ENCODE results near the gene CFAP52.
"Not testable (repeated sequence)": the region's sequence is repeated elsewhere in the genome, so short reads cannot be mapped to it uniquely, and the experiment has no call there.

CFAP52 gene

DNA sequence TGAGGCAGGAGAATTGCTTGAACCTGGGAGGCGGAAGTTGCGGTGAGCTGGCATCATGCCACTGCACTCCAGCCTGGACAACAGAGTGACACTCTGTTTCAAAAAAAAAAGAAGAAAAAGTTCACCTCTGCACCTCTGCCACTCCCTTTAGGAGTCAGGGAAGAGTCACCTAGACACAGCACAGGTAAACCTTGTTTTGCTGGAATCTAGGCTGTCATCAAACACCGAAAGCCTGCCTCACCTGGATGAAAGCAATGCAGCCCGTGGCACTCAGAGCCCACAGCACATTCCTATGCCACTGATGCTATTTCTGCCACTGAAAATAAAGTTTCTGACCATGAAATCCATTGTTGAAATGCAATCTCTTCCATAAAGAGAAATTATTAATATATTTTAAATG lies 22.2 kb downstream of the CFAP52 start:
- Mint-ChIP-seq H3K4me3 (no peak overlapping the region), H3K4me1 (ENCODE audit: low read depth) (no peaks in the 10 kb centered on the region), H3K36me3 (ENCODE audit: low read depth) (no peaks in the 10 kb centered on the region), H3K9me3 (no peaks in the 10 kb centered on the region), H3K27ac (no peak overlapping the region), H3K27me3 (ENCODE audit: low read depth) (no peaks in the 10 kb centered on the region)
- DNase-seq (ENCODE audit: low spot score) = no peak

DNA sequence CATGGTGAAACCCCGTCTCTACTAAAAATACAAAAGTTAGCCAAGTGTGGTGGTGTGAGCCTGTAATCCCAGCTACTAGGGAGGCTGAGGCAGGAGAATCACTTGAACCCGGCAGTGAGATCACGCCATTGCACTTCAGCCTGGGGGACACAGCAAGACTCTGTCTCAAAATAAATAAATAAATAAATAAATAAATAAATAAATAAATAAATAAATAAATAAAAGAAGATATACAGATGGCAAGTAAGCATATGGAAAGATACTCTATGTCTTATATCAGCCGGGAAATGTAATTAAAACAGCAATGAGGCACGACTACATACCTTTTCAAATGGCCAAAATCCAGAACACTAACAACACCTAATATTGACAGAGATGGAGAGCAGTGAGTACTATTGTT lies 28.1 kb downstream of the CFAP52 start:
- H3K4me3 Mint-ChIP-seq; H3K36me3 Mint-ChIP-seq (ENCODE audit: low read depth); H3K9me3 Mint-ChIP-seq; DNase-seq (ENCODE audit: low spot score); H3K27me3 Mint-ChIP-seq (ENCODE audit: low read depth); H3K27ac Mint-ChIP-seq; H3K4me1 Mint-ChIP-seq (ENCODE audit: low read depth): not testable (repeated sequence)

- no peak for DNase-seq (ENCODE audit: low spot score)
- no peak overlapping the region for H3K27ac Mint-ChIP-seq
- no peak overlapping the region for H3K4me3 Mint-ChIP-seq
- no peaks in the 10 kb centered on the region for H3K36me3 Mint-ChIP-seq (ENCODE audit: low read depth)
- H3K27me3 Mint-ChIP-seq (ENCODE audit: low read depth) = peaks cover 2% of the 10 kb centered on the region
- H3K9me3 Mint-ChIP-seq = no peaks in the 10 kb centered on the region
- H3K4me1 Mint-ChIP-seq (ENCODE audit: low read depth) = no peaks in the 10 kb centered on the region
These were observed 30.0 kb downstream of the CFAP52 start for GRCh38 chr17:9606453-9606852.

DNA sequence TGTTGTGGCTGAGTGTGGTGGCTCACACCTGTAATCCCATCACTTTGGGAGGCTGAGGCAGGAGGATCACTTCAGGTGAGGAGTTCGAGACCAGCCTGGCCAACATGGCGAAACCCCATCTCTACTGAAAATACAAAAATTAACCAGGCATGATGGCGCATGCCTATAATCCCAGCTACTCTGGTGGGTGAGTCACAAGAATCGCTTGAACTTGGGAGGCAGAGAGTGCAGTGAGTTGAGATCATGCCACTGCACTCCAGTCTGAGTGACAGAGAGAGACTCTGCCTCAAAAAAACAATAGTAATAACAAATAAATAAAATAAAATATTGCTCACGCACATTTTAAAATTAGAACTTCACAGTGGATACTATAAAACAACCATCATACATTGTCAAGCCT lies 30.6 kb downstream of the CFAP52 start:
- H3K27me3 Mint-ChIP-seq (ENCODE audit: low read depth); H3K27ac Mint-ChIP-seq; DNase-seq (ENCODE audit: low spot score): not testable (repeated sequence)

DNA sequence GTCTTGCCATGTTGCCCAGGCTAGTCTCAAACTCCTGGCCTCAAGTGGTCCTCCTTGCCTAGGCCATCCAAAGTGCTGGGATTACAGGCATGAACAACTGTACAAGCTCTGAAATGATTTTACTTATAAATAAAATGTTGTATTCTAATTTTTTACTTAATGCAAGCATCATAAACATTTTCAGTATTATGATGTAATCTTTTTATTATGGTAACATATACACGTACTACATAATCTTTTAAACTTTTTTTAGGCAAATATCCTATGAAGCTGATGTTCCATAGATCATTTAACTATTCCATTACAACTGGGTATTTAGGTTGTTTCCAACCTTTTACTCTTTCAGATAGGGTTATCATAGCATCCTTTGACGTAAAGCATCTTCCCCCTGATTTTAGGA lies 35.1 kb downstream of the CFAP52 start:
- Mint-ChIP-seq H3K27ac (no peak overlapping the region), H3K4me1 (ENCODE audit: low read depth) (no peaks in the 10 kb centered on the region), H3K36me3 (ENCODE audit: low read depth) (no peaks in the 10 kb centered on the region), H3K4me3 (no peak overlapping the region), H3K9me3 (no peaks in the 10 kb centered on the region), H3K27me3 (ENCODE audit: low read depth) (peaks cover 5% of the 10 kb centered on the region)
- no peak for DNase-seq (ENCODE audit: low spot score)

More for the DNA sequence above, 30.6 kb downstream of the CFAP52 start:
- not testable (repeated sequence) for H3K4me1 Mint-ChIP-seq (ENCODE audit: low read depth); H3K9me3 Mint-ChIP-seq; H3K36me3 Mint-ChIP-seq (ENCODE audit: low read depth); H3K4me3 Mint-ChIP-seq

- Mint-ChIP-seq H3K4me1 (ENCODE audit: low read depth) (no peaks in the 10 kb centered on the region), H3K36me3 (ENCODE audit: low read depth) (no peaks in the 10 kb centered on the region), H3K9me3 (no peaks in the 10 kb centered on the region), H3K27me3 (ENCODE audit: low read depth) (peaks cover 5% of the 10 kb centered on the region), H3K4me3 (no peak overlapping the region), H3K27ac (no peak overlapping the region)
- no peak for DNase-seq (ENCODE audit: low spot score)
These were observed 35.6 kb downstream of the CFAP52 start for GRCh38 chr17:9612006-9612405.

DNA sequence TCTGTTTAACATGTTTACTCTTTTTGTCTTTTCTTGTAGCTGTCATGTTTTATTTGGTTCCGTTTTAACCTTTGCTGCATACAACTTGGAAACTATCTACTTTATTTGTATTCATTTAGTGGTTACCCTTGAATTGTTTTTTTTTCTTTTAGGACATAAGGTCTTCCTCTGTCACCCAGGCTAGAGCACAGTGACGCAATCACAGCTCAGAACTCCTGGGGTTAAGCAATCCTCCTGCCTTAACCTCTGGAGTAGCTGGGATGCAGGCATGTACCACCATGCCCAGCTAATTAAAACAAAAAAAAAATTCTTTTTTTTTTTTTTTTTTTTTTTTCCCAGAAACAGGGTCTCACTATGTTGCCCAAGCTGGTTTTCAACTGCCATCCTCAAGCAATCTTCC lies 39.0 kb downstream of the CFAP52 start:
- Mint-ChIP-seq H3K27ac (no peak overlapping the region), H3K27me3 (ENCODE audit: low read depth) (peaks cover 3% of the 10 kb centered on the region), H3K9me3 (no peaks in the 10 kb centered on the region), H3K4me3 (no peak overlapping the region), H3K4me1 (ENCODE audit: low read depth) (no peaks in the 10 kb centered on the region), H3K36me3 (ENCODE audit: low read depth) (no peaks in the 10 kb centered on the region)
- DNase-seq (ENCODE audit: low spot score) = no peak

DNA sequence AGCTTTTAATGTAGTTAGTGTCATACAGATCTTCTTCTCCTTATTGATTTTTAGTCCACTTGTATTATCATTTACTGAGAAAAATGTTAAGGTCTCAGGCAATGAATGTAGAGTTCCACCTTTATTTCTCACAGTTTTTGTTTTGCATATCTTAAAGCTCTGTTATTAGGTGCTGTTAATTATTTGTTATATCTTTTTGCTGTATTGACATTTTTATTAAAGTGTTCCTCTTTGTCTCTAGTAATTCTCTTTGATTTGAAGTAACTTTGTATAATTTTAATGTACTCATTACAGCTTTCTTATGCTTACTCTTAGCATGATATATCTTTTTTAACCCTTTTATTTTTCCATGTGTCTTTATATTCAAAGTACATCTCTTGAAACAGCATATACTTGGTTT lies 46.5 kb downstream of the CFAP52 start:
- H3K27me3 Mint-ChIP-seq (ENCODE audit: low read depth) = no peaks in the 10 kb centered on the region
- H3K4me1 Mint-ChIP-seq (ENCODE audit: low read depth) = no peaks in the 10 kb centered on the region
- no peaks in the 10 kb centered on the region for H3K36me3 Mint-ChIP-seq (ENCODE audit: low read depth)
- peaks cover 14% of the 10 kb centered on the region for H3K9me3 Mint-ChIP-seq
- no peak overlapping the region for H3K27ac Mint-ChIP-seq
- no peak overlapping the region for H3K4me3 Mint-ChIP-seq
- no peak for DNase-seq (ENCODE audit: low spot score)

DNA sequence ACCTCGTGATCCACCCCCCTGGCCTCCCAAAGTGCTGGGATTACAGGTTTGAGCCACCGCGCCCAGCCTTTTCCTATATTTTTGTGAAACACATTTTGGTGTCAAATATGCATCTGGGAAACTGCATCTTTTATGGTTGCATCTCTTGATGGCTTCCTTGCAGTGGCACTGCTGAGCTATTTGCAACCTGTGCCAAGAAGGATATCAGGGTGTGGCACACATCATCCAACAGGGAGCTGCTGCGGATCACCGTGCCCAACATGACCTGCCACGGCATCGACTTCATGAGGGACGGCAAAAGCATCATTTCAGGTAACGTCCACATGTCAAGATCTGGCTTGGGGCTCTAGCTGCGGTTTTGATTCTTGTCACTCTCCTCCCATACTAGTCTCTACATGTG lies 52.1 kb downstream of the CFAP52 start:
- Mint-ChIP-seq H3K4me3 (no peak overlapping the region), H3K27ac (no peak overlapping the region), H3K36me3 (ENCODE audit: low read depth) (no peaks in the 10 kb centered on the region), H3K9me3 (no peaks in the 10 kb centered on the region), H3K27me3 (ENCODE audit: low read depth) (no peaks in the 10 kb centered on the region), H3K4me1 (ENCODE audit: low read depth) (no peaks in the 10 kb centered on the region)
- no peak for DNase-seq (ENCODE audit: low spot score)

DNA sequence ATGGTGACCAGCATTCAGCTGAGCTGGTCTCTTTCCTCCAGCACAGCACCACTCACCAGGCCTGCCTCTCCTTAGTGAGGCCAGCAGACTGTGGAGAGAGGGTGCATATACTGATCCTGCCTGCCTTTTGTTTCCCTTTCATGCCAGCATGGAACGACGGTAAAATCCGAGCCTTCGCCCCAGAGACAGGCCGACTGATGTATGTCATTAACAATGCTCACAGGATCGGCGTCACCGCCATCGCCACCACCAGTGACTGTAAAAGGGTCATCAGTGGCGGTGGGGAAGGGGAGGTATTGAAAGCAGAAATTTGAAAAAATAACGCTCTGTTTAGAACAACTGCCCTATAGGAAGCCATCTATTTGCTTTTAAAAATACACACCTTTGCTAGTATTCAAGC lies 56.3 kb downstream of the CFAP52 start:
- Mint-ChIP-seq H3K27ac (no peak overlapping the region), H3K27me3 (ENCODE audit: low read depth) (no peaks in the 10 kb centered on the region), H3K36me3 (ENCODE audit: low read depth) (no peaks in the 10 kb centered on the region), H3K9me3 (no peaks in the 10 kb centered on the region), H3K4me3 (no peak overlapping the region), H3K4me1 (ENCODE audit: low read depth) (no peaks in the 10 kb centered on the region)
- DNase-seq (ENCODE audit: low spot score) = no peak

DNA sequence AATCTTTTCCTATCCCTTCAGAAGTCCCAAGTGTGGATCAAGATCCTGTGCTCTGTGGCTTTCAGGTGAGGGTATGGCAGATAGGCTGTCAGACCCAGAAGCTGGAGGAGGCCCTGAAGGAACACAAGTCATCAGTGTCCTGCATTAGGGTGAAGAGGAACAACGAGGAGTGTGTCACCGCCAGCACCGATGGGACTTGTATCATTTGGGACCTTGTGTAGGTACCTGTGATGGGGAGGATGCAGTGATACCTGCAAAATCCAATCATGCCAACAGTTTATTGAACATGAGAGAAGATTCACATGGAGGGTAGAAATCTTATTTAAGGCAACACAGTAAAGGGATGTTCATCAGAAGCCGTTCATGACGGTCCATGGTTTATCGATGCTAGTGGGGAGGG lies 58.9 kb downstream of the CFAP52 start:
- Mint-ChIP-seq H3K36me3 (ENCODE audit: low read depth) (no peaks in the 10 kb centered on the region), H3K27me3 (ENCODE audit: low read depth) (peaks cover 3% of the 10 kb centered on the region), H3K9me3 (no peaks in the 10 kb centered on the region), H3K27ac (no peak overlapping the region), H3K4me3 (no peak overlapping the region), H3K4me1 (ENCODE audit: low read depth) (no peaks in the 10 kb centered on the region)
- no peak for DNase-seq (ENCODE audit: low spot score)

- H3K36me3 Mint-ChIP-seq (ENCODE audit: low read depth) = no peaks in the 10 kb centered on the region
- H3K27ac Mint-ChIP-seq = no peak overlapping the region
- no peak for DNase-seq (ENCODE audit: low spot score)
- H3K27me3 Mint-ChIP-seq (ENCODE audit: low read depth) = peaks cover 3% of the 10 kb centered on the region
- H3K4me3 Mint-ChIP-seq = no peak overlapping the region
- H3K4me1 Mint-ChIP-seq (ENCODE audit: low read depth) = no peaks in the 10 kb centered on the region
- no peaks in the 10 kb centered on the region for H3K9me3 Mint-ChIP-seq
These were observed 60.1 kb downstream of the CFAP52 start for GRCh38 chr17:9636501-9636900.

DNA sequence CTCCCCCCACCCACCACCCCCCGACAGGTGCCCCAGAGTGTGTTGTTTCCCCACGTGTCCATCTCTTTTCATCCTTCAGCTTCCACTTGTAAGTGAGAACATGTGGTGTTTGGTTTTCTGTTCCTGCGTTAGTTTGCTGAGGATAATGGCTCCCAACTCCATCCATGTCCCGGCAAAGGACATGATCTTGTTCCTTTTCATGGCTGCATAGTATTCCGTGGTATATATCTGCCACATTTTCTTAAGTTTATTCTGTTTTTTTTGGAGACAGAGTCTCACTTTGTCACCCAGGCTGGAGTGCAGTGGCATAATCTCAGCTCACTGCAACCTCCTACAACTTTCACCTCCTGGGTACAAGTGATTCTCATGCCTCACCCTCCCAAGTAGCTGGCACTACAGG lies 63.9 kb downstream of the CFAP52 start:
- not testable (repeated sequence) for H3K36me3 Mint-ChIP-seq (ENCODE audit: low read depth); H3K9me3 Mint-ChIP-seq; H3K4me3 Mint-ChIP-seq; H3K27ac Mint-ChIP-seq; H3K4me1 Mint-ChIP-seq (ENCODE audit: low read depth); DNase-seq (ENCODE audit: low spot score)
- peaks cover 22% of the 10 kb centered on the region for H3K27me3 Mint-ChIP-seq (ENCODE audit: low read depth)

DNA sequence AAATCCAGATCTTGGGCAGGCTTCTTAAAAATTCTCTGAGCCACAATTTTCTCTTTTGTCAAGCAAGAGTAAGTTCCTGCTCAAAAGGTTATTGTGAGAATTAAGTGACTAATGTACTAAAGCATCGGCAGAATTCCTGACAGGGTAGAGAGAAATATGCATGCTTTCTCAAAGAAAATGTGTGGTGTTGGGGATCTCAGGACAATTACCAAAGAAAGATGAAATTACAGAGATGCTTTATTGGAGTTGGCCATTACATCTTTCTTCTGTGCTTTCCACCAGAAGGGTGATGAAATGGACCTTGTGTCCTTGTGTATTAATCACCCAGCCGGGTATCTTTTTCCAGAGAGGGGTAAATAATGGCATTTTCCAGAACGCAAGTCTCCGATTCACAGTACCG lies 67.2 kb downstream of the CFAP52 start:
- H3K9me3 Mint-ChIP-seq = no peaks in the 10 kb centered on the region
- H3K4me3 Mint-ChIP-seq = peak overlapping the region; percentile 18
- H3K27ac Mint-ChIP-seq = no peak overlapping the region

DNA sequence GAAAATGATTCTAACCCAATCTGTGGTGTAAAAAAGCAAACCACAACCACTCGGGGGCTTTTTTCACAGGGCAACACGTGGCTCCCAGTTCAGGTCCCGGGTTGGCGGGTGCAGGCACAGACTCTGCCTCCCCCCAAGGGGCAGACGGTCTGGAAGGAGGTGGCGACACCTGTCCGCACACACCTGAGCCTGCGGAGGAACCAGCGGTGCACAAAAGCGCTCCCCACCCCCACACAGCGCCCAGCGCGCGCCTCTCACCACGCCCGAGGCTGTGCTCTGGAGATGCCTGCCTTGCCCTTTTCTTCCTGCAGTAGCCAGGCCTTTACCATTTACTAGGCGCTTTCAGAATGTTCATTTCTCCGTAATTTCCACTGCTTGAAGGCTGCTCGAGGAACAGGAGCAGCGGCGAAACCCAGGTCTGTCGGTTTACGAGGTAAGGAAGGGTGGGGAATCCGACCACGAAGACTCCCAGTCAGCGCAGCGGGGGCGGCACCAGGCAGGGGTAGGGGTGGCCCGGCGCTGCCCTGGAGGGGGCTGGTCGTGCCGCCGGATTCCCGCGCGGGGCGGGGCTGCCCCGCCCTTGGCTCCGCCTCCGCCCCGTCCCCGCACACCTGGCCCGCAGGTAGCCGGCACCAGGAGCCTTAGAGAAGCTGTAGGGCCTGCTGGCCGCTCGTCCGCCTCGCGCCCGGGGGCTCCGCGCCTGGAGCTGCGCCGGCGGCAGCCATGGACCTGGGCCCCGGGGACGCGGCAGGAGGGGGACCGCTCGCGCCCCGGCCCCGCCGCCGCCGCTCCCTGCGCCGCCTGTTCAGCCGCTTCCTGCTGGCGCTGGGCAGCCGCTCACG lies 68.7 kb downstream of the CFAP52 start, which contains the start of gene USP43:
Gene USP43 (plus strand): TSS at position 608 of the 842 bp plus-strand sequence. CDS start 116 bp downstream, at position 724.
- peaks cover 9% of the 10 kb centered on the region for H3K4me1 Mint-ChIP-seq (ENCODE audit: low read depth)
- H3K4me3 Mint-ChIP-seq = peak within 1 kb of the TSS; percentile 80
- H3K27me3 Mint-ChIP-seq (ENCODE audit: low read depth) = peaks cover 44% of the 10 kb centered on the region
- DNase-seq (ENCODE audit: low spot score) = peak; percentile 9
- H3K9me3 Mint-ChIP-seq = no peaks in the 10 kb centered on the region
- no peaks in the 10 kb centered on the region for H3K36me3 Mint-ChIP-seq (ENCODE audit: low read depth)
- no peak within 1 kb of the TSS for H3K27ac Mint-ChIP-seq

More for the DNA sequence above, 67.2 kb downstream of the CFAP52 start:
- H3K27me3 Mint-ChIP-seq (ENCODE audit: low read depth) = peaks cover 44% of the 10 kb centered on the region
- no peaks in the 10 kb centered on the region for H3K36me3 Mint-ChIP-seq (ENCODE audit: low read depth)
- peaks cover 9% of the 10 kb centered on the region for H3K4me1 Mint-ChIP-seq (ENCODE audit: low read depth)
- DNase-seq (ENCODE audit: low spot score) = no peak
